Gastroesophageal sphincter (tissue), 4 donors: ENCODE results near the gene DNAI1. TPM values are rescaled to one million over a fixed set of nuclear protein-coding genes. Genes with fewer than 3 reads are reported as not detected.

ENCODE experiments used
- ATAC-seq: fragments of 150-250 bp; one replicate; pipeline ENCODE4 v1.9.1; 2016; ENCODE audit warnings: mild to moderate bottlenecking, moderate library complexity
- H3K27ac ChIP-seq, 4 donors: fragments of 200-600 bp; sonication (generic) in 3 of 4; 1 replicate in 3 of 4; 2 replicates in 1 of 4; pipeline ENCODE4 v1.5.1; 2016 to 2019
- H3K27me3 ChIP-seq: fragments of 200-600 bp; sonication (generic); one replicate; pipeline ENCODE4 v1.5.1; 2019
- H3K36me3 ChIP-seq, 2 donors: fragments of 200-600 bp; sonication (generic); one replicate each; pipeline ENCODE4 v1.5.1; 2019; ENCODE audit warnings: control low read depth in 1 of 2
- H3K4me1 ChIP-seq, 3 donors: fragments of 200-600 bp; sonication (generic); 1 replicate in 2 of 3; 2 replicates in 1 of 3; pipeline ENCODE4 v1.5.1; 2016 to 2019; ENCODE audit warnings: control low read depth in 2 of 3
- H3K4me3 ChIP-seq, 2 donors: fragments of 200-600 bp; sonication (generic); one replicate each; pipeline ENCODE4 v1.5.1; 2019; ENCODE audit warnings: mild to moderate bottlenecking in 1 of 2, moderate library complexity in 1 of 2
- H3K9me3 ChIP-seq, 3 donors: fragments of 200-600 bp; sonication (generic); one replicate each; pipeline ENCODE4 v1.5.1; 2017 to 2019; ENCODE audit warnings: control low read depth in 2 of 3
- EP300 ChIP-seq: sonication (generic); formaldehyde crosslinking; IDR thresholded peaks from one replicate; pipeline ENCODE4 v1.6.1; 2017; ENCODE audit warnings: antibody characterized with exemption, mild to moderate bottlenecking
- POLR2A ChIP-seq, 2 donors: fragments of 450-650 bp; IDR thresholded peaks; one replicate each; pipeline ENCODE4 v1.6.1; 2017; ENCODE audit warnings: antibody characterized with exemption in 2 of 2, mild to moderate bottlenecking in 2 of 2, moderate library complexity in 1 of 2
- POLR2AphosphoS5 ChIP-seq: sonication (generic); formaldehyde crosslinking; IDR thresholded peaks from one replicate; pipeline ENCODE4 v1.6.1; 2017; ENCODE audit warnings: antibody characterized with exemption
- WGBS, 2 donors: methylation state at CpG; one replicate each; pipeline ENCODE4 v1.1.5; 2018; ENCODE audit warnings: low coverage in 1 of 2; 5-methylcytosine and 5-hydroxymethylcytosine counted together
- total RNA-seq, 4 donors: library from RNA; depleted of rRNA; stranded (reverse); fragments of >200 nt; gene quantifications; one replicate each; pipeline ENCODE4 v1.1.0, GENCODE V29; 2016
- TF ChIP-seq, protein P1 (sequence below), 4 experiments: fragments of 200-600 bp in 2 of 4; fragments of 450-650 bp in 2 of 4; sonication (generic) in 1 of 4; IDR thresholded peaks; one replicate each; pipeline ENCODE4 v1.5.1; 2017 to 2019; ENCODE audit warnings: antibody characterized with exemption in 4 of 4, mild to moderate bottlenecking in 2 of 4, moderate library complexity in 2 of 4

DNAI1 gene
- total RNA-seq, 4 donors from 2014 or later, result not detected

GRCh38 chr9:34552606-34552981 is 94.0 kb downstream of the DNAI1 start:
- ATAC-seq, result no peak
- H3K4me1 ChIP-seq, result peaks cover 0 to 6% (median 0%) of the 10 kb centered on the region in 3 donors
- TF ChIP-seq POLR2AphosphoS5 (no peak), EP300 (no peak), POLR2A (IDR thresholded peaks at IDR 0.05) (no peak)
- TF ChIP-seq, protein P1, sequence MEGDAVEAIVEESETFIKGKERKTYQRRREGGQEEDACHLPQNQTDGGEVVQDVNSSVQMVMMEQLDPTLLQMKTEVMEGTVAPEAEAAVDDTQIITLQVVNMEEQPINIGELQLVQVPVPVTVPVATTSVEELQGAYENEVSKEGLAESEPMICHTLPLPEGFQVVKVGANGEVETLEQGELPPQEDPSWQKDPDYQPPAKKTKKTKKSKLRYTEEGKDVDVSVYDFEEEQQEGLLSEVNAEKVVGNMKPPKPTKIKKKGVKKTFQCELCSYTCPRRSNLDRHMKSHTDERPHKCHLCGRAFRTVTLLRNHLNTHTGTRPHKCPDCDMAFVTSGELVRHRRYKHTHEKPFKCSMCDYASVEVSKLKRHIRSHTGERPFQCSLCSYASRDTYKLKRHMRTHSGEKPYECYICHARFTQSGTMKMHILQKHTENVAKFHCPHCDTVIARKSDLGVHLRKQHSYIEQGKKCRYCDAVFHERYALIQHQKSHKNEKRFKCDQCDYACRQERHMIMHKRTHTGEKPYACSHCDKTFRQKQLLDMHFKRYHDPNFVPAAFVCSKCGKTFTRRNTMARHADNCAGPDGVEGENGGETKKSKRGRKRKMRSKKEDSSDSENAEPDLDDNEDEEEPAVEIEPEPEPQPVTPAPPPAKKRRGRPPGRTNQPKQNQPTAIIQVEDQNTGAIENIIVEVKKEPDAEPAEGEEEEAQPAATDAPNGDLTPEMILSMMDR (IDR thresholded peaks at IDR 0.05), result no peak

DNA sequence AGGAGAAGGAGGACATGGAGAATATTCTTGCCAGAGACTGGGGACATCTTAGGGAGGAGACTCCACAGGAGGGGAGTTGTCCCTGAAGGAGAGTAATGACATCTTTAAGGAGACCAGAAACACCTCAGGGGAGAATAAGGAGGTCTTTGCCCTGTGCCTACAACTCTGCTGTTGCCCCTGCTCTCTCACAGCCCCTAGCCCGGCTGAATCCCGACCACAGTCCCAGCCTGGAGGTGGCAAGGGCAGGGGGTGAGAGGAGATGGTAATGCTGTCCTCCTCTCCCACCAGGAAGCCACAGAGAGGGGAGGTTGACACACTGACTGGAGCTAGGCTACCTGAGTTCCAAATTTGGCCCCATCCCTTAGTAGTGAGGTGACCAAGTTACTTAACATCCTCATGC is 94.4 kb downstream of the DNAI1 start:
- H3K27ac ChIP-seq, result no peak overlapping the region

More at GRCh38 chr9:34552606-34552981, 94.0 kb downstream of the DNAI1 start:
- Histone ChIP-seq H3K27me3 (peaks cover 17% of the 10 kb centered on the region), H3K27ac (no peak overlapping the region), H3K9me3 (no peaks in the 10 kb centered on the region), H3K36me3 (no peaks in the 10 kb centered on the region), H3K4me3 (no peak overlapping the region)
- WGBS, 2 donors, result 80% methylated on average over 1 to 6 of the region's 13 CpGs

DNA sequence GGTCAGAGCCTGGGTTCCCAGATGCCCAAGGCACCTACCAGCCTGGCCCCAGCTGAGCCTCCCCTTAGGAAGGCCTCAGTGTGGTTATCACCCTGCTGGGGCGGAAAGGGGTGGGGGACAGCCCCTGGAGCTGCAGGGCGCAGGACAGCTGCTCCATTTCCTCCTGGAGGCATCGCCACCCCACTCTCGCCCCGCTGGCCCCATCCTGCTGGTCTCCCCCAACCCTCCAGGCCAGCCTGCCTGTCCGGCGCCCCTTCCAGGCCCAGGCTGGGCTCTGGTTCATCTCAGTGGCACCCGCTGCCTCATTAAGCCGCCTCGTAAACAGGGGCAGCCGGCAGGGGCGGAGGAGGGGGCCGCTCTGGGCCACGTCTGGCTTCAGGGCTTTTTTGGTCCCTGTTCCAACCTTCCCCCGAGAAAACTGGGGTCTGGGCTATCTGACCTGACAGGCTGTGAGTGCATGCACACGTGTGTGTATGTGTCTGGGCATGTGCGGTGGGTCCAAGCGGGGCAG is 95.0 kb downstream of the DNAI1 start:
- H3K36me3 ChIP-seq, result no peaks in the 10 kb centered on the region

More for the DNA sequence above, 94.4 kb downstream of the DNAI1 start:
- no peaks in the 10 kb centered on the region for H3K36me3 ChIP-seq
- no CpG with 5 or more reads among the region's 2 CpGs for WGBS, 2 donors
- peaks cover 0 to 2% (median 0%) of the 10 kb centered on the region in 3 donors for H3K4me1 ChIP-seq
- H3K9me3 ChIP-seq, result no peaks in the 10 kb centered on the region
- H3K27me3 ChIP-seq, result peaks cover 17% of the 10 kb centered on the region
- no peak overlapping the region for H3K4me3 ChIP-seq
- no peak for TF ChIP-seq POLR2A (IDR thresholded peaks at IDR 0.05)
- ATAC-seq, result no peak

DNA sequence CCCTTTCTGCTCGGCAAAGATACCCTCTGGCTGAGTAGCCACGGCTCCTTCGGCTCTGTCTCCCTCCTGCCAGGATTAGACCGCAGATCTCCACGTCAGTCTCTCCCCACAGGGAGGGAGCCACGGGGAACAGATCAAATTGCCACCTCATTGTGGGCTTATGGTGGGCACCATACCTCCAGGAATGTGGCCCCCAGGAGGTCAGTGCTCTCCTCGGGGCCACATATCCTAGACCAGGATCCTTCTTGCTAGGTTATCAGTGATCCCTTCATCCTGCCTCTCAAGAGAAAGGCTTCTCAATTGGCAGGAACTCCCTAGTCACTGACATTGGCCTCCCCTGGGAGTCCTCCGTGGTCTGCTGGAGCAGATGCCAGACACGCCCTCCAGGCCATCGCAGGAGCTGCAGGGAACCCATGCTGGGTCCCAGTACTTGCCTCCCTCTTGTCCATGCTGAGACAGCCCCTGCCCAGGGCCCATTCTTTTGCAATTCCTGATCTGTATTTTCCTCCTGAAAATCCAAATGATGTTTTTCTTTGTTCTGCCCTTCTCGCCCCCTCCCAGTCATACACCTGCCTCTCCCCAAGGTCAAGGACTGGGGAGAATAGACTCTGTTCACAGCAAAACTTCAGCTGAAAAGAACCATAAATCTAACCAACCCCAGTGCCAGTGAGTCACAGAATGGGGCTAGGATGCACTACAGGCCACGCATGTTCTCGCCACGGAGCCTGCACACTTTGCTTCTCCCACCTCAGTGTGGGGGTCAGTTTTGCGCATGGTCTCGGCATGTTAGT is 95.8 kb downstream of the DNAI1 start:
- H3K9me3 ChIP-seq, result no peaks in the 10 kb centered on the region
- no peak for TF ChIP-seq POLR2AphosphoS5
- TF ChIP-seq, protein P1 (IDR thresholded peaks at IDR 0.05), result no peak
- 54 to 82% methylated on average over 4 to 7 of the region's 16 CpGs for WGBS, 2 donors
- ATAC-seq, result no peak
- peaks cover 29% of the 10 kb centered on the region for H3K27me3 ChIP-seq
- peaks cover 0 to 6% (median under 1%) of the 10 kb centered on the region in 3 donors for H3K4me1 ChIP-seq
- no peak overlapping the region for H3K4me3 ChIP-seq
- H3K36me3 ChIP-seq, result no peaks in the 10 kb centered on the region
- H3K27ac ChIP-seq, result no peak overlapping the region

More for the DNA sequence above, 95.0 kb downstream of the DNAI1 start:
- Histone ChIP-seq H3K9me3 (no peaks in the 10 kb centered on the region), H3K4me1 (no peaks in the 10 kb centered on the region), H3K27ac (no peak overlapping the region), H3K4me3 (no peak overlapping the region), H3K27me3 (peaks cover 20% of the 10 kb centered on the region)
- TF ChIP-seq EP300 (no peak), POLR2AphosphoS5 (no peak)
- TF ChIP-seq, protein P1 (IDR thresholded peaks at IDR 0.05), result no peak
- 80% methylated on average over 1 of the region's 18 CpGs; no CpG with 5 or more reads in 1 of the 2 donors for WGBS, 2 donors
- no peak for ATAC-seq

DNA sequence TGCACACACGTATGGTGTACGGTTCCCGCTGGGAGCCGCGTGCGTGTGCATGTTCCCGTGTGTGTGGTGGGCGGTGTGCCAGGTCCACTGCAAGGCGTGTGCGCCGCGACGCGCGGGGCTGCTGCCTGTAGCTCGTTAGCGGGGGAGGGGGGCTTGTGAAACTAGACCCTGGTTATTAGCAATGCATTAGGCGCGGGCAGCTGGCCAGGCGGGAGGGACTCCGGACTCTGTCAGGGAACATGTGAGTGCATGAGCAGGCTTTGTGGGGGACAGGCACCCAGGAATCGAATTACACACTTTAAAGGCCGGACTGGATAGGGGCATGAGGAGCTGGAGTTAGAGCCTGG is 96.4 kb downstream of the DNAI1 start:
- 36 to 80% methylated on average over 1 to 15 of the region's 23 CpGs for WGBS, 2 donors
- H3K27ac ChIP-seq, result no peak overlapping the region
- TF ChIP-seq POLR2A (IDR thresholded peaks at IDR 0.05) (no peak), EP300 (no peak), POLR2AphosphoS5 (no peak)
- TF ChIP-seq, protein P1 (IDR thresholded peaks at IDR 0.05), result no peak
- no peak for ATAC-seq
- peaks cover 34% of the 10 kb centered on the region for H3K27me3 ChIP-seq
- no peaks in the 10 kb centered on the region for H3K36me3 ChIP-seq
- H3K9me3 ChIP-seq, result no peaks in the 10 kb centered on the region
- H3K4me1 ChIP-seq, result peaks cover 0 to 12% (median 7%) of the 10 kb centered on the region in 3 donors
- H3K4me3 ChIP-seq, result no peak overlapping the region
